Mesothelial cell of epicardium (in vitro differentiated cells): ENCODE data around the gene TRIM14. TPM values are rescaled to one million over a fixed set of nuclear protein-coding genes. Genes with fewer than 3 reads are reported as not detected.

Experiments used
- total RNA-seq: library from RNA; stranded (reverse); gene quantifications from 3 replicates; pipeline ENCODE4 v1.2.1, GENCODE V29; 2021

The TRIM14 gene
- total RNA-seq, 1 donor from 2014 or later, result 10.1 TPM

Other genes starting within 250 kb of the TRIM14 start
- 11.6 to 12.7 TPM (median 12.0 TPM) in 3 replicates for gene TRMO, start 196.7 kb downstream of the TRIM14 start, total RNA-seq
- not detected in 3 replicates for gene HEMGN, start 181.1 kb downstream of the TRIM14 start, total RNA-seq
- 137 to 143 TPM (median 139 TPM) in 3 replicates for gene ANP32B, start 135.9 kb downstream of the TRIM14 start, total RNA-seq
- gene NANS, start 62.5 kb downstream of the TRIM14 start, total RNA-seq, result 36.7 to 39.5 TPM (median 36.9 TPM) in 3 replicates
- gene CORO2A, start 73.4 kb upstream of the TRIM14 start, total RNA-seq, result 5.9 to 6.3 TPM (median 5.9 TPM) in 3 replicates
- gene TBC1D2, start 136.4 kb upstream of the TRIM14 start, total RNA-seq, result 7.0 to 7.4 TPM (median 7.3 TPM) in 3 replicates